DOHH2 (cell line): Measurements from ENCODE around the gene CCL21.

Experiments
- H3F3A ChIP-seq: fragments of 200-600 bp; sonication (generic), shearing (Covaris generic); 2 replicates; pipeline ENCODE4 v1.6.0; 2016; ENCODE audit warnings: antibody characterized with exemption, mild to moderate bottlenecking; ENCODE audit not compliant: control insufficient read depth, insufficient read depth
- H3K27ac ChIP-seq: fragments of 200-600 bp; sonication (generic); 2 replicates; pipeline ENCODE4 v1.5.1; 2014; ENCODE audit warnings: low read depth, mild to moderate bottlenecking, low read length, moderate library complexity
- H3K27me3 ChIP-seq: fragments of 200-600 bp; sonication (generic); 2 replicates; pipeline ENCODE4 v1.6.1; 2014; ENCODE audit warnings: mild to moderate bottlenecking, low read length, mixed read lengths; ENCODE audit not compliant: control insufficient read depth
- H3K36me3 ChIP-seq: fragments of 200-600 bp; sonication (generic); 2 replicates; pipeline ENCODE4 v1.6.1; 2014; ENCODE audit warnings: mild to moderate bottlenecking, low read length, moderate library complexity, mixed read lengths; ENCODE audit not compliant: control insufficient read depth
- H3K4me1 ChIP-seq: fragments of 200-600 bp; sonication (generic); 2 replicates; pipeline ENCODE4 v1.6.1; 2014; ENCODE audit warnings: mild to moderate bottlenecking, low read length, mixed read lengths; ENCODE audit not compliant: control insufficient read depth
- H3K4me2 ChIP-seq: fragments of 200-600 bp; sonication (generic); 2 replicates; pipeline ENCODE4 v1.6.0; 2014; ENCODE audit warnings: mild to moderate bottlenecking, low read length, moderate library complexity
- H3K4me3 ChIP-seq: fragments of 200-600 bp; sonication (generic); 2 replicates; pipeline ENCODE4 v1.5.1; 2014; ENCODE audit warnings: mild to moderate bottlenecking, low read length, mixed read lengths
- H3K79me2 ChIP-seq: fragments of 200-600 bp; sonication (generic); 2 replicates; pipeline ENCODE4 v1.6.1; 2014; ENCODE audit warnings: mild to moderate bottlenecking, low read length, mixed read lengths; ENCODE audit not compliant: control insufficient read depth
- H3K9me2 ChIP-seq: fragments of 200-600 bp; sonication (generic); replicated peaks from 2 replicates; pipeline ENCODE4 v1.6.1; 2014; ENCODE audit warnings: mild to moderate bottlenecking, low read length, mixed read lengths; ENCODE audit not compliant: control insufficient read depth
- H3K9me3 ChIP-seq: fragments of 200-600 bp; sonication (generic); 2 replicates; pipeline ENCODE4 v1.6.1; 2014; ENCODE audit warnings: antibody characterized with exemption, low read length, mixed read lengths; ENCODE audit not compliant: control insufficient read depth, insufficient read depth
- H4K20me1 ChIP-seq: fragments of 200-600 bp; sonication (generic); 2 replicates; pipeline ENCODE4 v1.6.0; 2014; ENCODE audit warnings: low read depth, mild to moderate bottlenecking, antibody characterized with exemption, low read length, moderate library complexity; ENCODE audit not compliant: control insufficient read depth, insufficient read depth
- EZH2phosphoT487 ChIP-seq: fragments of 200-600 bp; sonication (generic); IDR thresholded peaks from 2 replicates; pipeline ENCODE4 v1.6.1; 2017; ENCODE audit warnings: borderline replicate concordance, mild to moderate bottlenecking, antibody characterized with exemption, low read length, moderate library complexity, mixed read lengths
- TF ChIP-seq, protein P1 (sequence below): fragments of 200-600 bp; sonication (generic); IDR thresholded peaks from one replicate; pipeline ENCODE4 v1.5.1; 2014; ENCODE audit warnings: antibody characterized with exemption, mild to moderate bottlenecking, low read depth, low read length; ENCODE audit not compliant: poor library complexity, severe bottlenecking

Gene CCL21

GRCh38 chr9:34669809-34670562 is 40.0 kb downstream of the CCL21 start:
- Histone ChIP-seq H3K4me1 (peaks cover 11% of the 10 kb centered on the region), H3F3A (no peaks in the 10 kb centered on the region), H3K27ac (no peak overlapping the region), H3K36me3 (no peaks in the 10 kb centered on the region), H3K79me2 (no peaks in the 10 kb centered on the region), H3K4me3 (no peak overlapping the region), H3K4me2 (no peak overlapping the region), H3K9me3 (no peaks in the 10 kb centered on the region), H3K9me2 (no peaks in the 10 kb centered on the region), H4K20me1 (no peaks in the 10 kb centered on the region), H3K27me3 (peaks cover under 1% of the 10 kb centered on the region; the same call in 1 of the 2 replicates)
- TF ChIP-seq, protein P1, sequence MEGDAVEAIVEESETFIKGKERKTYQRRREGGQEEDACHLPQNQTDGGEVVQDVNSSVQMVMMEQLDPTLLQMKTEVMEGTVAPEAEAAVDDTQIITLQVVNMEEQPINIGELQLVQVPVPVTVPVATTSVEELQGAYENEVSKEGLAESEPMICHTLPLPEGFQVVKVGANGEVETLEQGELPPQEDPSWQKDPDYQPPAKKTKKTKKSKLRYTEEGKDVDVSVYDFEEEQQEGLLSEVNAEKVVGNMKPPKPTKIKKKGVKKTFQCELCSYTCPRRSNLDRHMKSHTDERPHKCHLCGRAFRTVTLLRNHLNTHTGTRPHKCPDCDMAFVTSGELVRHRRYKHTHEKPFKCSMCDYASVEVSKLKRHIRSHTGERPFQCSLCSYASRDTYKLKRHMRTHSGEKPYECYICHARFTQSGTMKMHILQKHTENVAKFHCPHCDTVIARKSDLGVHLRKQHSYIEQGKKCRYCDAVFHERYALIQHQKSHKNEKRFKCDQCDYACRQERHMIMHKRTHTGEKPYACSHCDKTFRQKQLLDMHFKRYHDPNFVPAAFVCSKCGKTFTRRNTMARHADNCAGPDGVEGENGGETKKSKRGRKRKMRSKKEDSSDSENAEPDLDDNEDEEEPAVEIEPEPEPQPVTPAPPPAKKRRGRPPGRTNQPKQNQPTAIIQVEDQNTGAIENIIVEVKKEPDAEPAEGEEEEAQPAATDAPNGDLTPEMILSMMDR, result no peak
- no peak for TF ChIP-seq EZH2phosphoT487

GRCh38 chr9:34665381-34666250 is 44.3 kb downstream of the CCL21 start:
- TF ChIP-seq, protein P1, result no peak
- no peak for TF ChIP-seq EZH2phosphoT487
- Histone ChIP-seq H3K4me1 (peaks cover 16% of the 10 kb centered on the region), H3F3A (no peaks in the 10 kb centered on the region), H3K27ac (peak overlapping the region; percentile 47), H3K36me3 (no peaks in the 10 kb centered on the region), H3K27me3 (peaks cover 5% of the 10 kb centered on the region; the same call in 1 of the 2 replicates), H3K4me2 (peak overlapping the region; percentile 83), H3K79me2 (no peaks in the 10 kb centered on the region), H3K9me2 (no peaks in the 10 kb centered on the region), H4K20me1 (no peaks in the 10 kb centered on the region), H3K9me3 (no peaks in the 10 kb centered on the region), H3K4me3 (peak overlapping the region; percentile 79)

DNA sequence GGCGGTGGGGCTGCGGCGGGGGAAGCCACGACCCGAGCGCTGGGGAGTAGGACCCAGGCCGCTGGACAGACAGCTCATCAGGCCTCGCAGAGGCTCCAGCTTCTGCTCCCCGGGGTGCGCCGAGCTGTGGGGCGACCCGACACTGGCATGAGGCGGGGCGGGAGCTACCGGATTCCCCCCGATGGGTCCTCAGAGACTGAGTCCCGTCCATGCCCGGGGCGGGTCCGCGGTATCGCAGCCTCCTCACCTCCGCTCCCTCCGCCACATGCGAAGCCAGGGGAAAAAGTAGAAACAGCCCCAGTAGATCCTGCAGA is 44.9 kb downstream of the CCL21 start:
- Histone ChIP-seq H3F3A (no peaks in the 10 kb centered on the region), H3K27me3 (peaks cover 5% of the 10 kb centered on the region; the same call in 1 of the 2 replicates), H3K79me2 (no peaks in the 10 kb centered on the region), H3K27ac (no peak overlapping the region), H3K36me3 (no peaks in the 10 kb centered on the region), H3K4me2 (peak overlapping the region; percentile 83), H3K9me3 (no peaks in the 10 kb centered on the region), H3K4me3 (peak overlapping the region; percentile 79), H4K20me1 (no peaks in the 10 kb centered on the region), H3K9me2 (no peaks in the 10 kb centered on the region), H3K4me1 (peaks cover 16% of the 10 kb centered on the region)
- no peak for TF ChIP-seq EZH2phosphoT487
- TF ChIP-seq, protein P1, result no peak
